Posterior vena cava (tissue), 2 donors: Measurements from ENCODE around the gene ITPKB. TPM values are rescaled to one million over a fixed set of nuclear protein-coding genes. Genes with fewer than 3 reads are reported as not detected.
"Not testable (repeated sequence)": the region's sequence is repeated elsewhere in the genome, so short reads cannot be mapped to it uniquely, and the experiment has no call there.

ENCODE experiments used
- DNase-seq: peaks from one replicate; pipeline ENCODE4 v3.0.0-alpha.2; 2020; ENCODE audit warnings: low spot score
- intact Hi-C, 2 donors: fragments of 100-400 bp; cut with DNase I; formaldehyde crosslinking; loops; one replicate each; pipeline versions ENCODE4 v1.14.1 to v1.14.2; 2022 to 2023
- total RNA-seq, 2 donors: library from RNA; stranded (reverse); fragmentation: NEBNext Ultra II Directional; extraction: Animal tissue kit (Norgen Biotek cat#: 25700); gene quantifications; one replicate each; pipeline ENCODE4 v1.2.1, GENCODE V29; 2021
- donor health status: DM: yes; HTN: yes; CAD: no.
- donor health status: DM: yes; HTN: yes; CAD: no.

ITPKB gene
- total RNA-seq, 2 donors from 2014 or later, result 22.4 to 24.4 TPM

- no peak for DNase-seq
- intact Hi-C loops, result loop anchor here in 1 of 2 donors (10.0 kb wide), 1 partner anchor 692 kb away; no protein-coding TSS in a partner anchor
Observed at GRCh38 chr1:226762988-226763904, 24.2 kb upstream of the ITPKB start.

- intact Hi-C loops, result loop anchor here in 1 of 2 donors (10.0 kb wide), 1 partner anchor 693 kb away; no protein-coding TSS in a partner anchor
- no peak for DNase-seq
Observed at GRCh38 chr1:226762055-226762454, 23.0 kb upstream of the ITPKB start.

DNA sequence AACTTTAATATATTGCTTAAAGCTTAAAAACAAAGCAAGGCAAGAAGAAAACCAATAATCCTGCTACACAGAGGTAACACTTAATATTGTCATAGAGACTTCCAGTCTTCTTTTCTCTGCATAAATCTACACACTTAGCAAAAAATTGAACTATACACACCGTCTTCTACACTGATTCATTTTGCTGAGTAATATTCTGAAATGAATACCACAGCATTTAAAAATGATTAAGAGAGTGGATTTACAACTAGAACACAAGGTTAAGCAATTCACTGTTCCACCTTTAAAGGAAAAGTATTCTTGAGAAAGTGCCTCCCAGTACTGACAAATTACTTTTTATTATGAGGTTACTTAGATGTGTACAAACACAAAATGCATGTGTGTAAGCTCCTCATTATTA is 22.2 kb upstream of the ITPKB start:
- no peak for DNase-seq
- intact Hi-C loops, result loop anchor here in 1 of 2 donors (10.0 kb wide), 1 partner anchor 693 kb away; no protein-coding TSS in a partner anchor

- intact Hi-C loops, result no loop called here
- DNase-seq, result no peak
Observed at GRCh38 chr1:226754793-226755533, 15.9 kb upstream of the ITPKB start.

DNA sequence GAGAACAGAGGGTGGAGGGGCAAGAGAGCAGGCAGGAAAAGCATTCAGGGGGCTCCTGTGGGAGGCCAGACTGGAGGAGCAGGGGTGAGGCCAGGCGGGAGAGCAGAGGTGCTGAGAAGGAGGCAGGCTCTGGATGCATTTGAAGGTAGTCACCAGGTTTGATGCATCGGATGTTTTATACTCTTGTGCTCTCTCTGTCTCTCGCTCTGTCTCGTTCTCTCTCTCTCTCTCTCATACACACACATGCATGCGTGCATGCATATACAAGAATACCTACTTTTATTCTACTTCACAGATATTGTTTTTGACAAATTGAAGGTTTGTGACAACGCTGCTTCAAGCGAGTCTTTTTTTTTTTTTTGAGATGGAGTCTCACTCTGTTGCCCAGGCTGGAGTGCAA is 15.0 kb upstream of the ITPKB start:
- DNase-seq, result no peak
- intact Hi-C loops, result no loop called here

DNA sequence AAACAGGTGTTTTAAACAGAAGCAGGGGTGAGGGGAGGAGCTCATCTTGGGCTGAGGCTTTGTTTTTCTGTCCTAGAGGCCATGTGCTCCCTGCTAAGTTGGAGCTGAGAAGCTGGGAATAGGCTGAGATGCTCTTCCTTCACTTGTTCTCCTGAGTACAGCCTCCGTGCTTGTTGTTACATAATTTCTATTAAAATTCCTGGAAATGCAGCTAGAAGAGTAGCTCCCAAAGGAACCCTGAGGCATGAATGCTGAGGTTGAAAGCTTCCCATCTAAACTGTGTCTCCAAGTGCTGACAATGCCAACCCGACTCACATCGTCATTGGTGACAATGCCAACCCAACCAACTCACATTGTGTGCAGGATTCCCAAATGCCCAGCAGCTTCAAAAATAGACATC is 12.6 kb upstream of the ITPKB start:
- intact Hi-C loops, result no loop called here
- no peak for DNase-seq

- no peak for DNase-seq
- intact Hi-C loops, result no loop called here
Observed at GRCh38 chr1:226751214-226751613, 12.1 kb upstream of the ITPKB start.

GRCh38 chr1:226749467-226749866 is 10.4 kb upstream of the ITPKB start:
- intact Hi-C loops, result no loop called here
- no peak for DNase-seq

GRCh38 chr1:226748306-226748705 is 9.2 kb upstream of the ITPKB start:
- DNase-seq, result no peak
- intact Hi-C loops, result no loop called here

DNA sequence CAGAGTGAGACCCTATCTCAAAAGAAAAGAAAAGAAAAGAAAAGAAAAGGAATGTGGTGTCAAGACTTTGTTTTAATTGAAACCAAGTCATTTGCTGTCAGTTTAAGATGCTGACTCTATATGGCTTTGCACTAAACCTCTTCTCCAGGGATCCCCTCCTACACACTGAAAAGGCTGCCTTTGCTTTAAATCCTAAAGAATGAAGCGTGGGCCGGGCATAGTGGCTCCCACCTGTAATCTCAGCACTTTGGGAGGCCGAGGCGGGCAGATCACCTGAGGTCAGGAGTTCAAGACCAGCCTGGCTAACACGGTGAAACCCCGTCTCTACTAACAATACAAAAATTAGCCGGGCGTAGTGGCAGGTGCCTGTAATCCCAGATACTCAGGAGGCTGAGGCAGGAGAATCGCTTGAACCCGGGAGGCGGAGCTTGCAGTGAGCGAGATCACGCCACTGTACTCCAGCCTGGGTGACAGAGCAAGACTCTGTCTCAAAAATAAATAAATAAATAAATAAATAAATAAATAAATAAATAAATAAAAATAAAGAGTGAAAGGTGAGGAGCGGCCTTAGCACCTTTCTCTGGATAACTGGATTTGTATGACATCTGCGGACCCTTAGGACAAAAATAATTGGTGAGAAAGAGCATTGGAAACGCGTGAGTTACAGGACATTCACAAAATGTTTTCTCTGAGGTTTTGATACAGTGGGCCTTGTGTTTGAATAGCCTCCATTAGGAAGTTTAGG is 8.6 kb upstream of the ITPKB start:
- DNase-seq, intact Hi-C loops: not testable (repeated sequence)

DNA sequence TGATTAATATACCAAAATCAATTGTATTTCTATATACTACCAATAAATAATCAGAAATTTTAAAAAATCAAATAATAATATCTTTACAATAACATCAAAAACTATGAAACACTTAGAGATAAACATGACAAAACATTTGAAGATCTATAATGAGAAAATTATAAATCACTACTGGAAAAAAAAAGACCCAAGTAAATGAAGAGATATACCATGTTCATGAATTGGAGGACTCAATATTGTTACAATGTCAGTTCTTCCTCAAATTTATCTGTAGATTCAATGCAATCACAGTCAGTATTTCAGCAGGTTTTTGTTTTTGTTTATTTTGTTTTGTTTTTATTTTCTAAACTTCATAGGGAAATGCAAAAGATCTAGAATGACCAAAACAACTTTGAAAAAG is 4.2 kb upstream of the ITPKB start:
- intact Hi-C loops, result no loop called here
- DNase-seq, result no peak

DNA sequence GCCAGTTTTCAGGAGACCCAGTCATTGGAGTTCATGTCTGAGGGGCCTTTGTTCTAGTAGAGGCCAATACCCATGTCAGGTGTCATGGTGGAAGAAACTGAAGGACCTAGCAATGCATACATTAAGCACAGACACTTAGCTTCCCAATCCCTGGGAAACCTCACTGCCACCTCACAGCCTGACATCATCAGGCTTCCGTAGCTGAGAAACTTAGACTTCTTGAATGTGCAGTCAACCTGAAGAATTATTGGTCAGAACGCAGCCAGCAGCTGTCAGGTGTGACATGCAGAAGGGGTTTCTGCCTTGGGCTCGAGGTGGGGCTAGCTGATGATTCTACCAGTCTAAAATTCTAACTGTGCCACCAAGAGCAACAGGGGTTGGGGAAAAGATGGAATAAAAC is 1.9 kb upstream of the ITPKB start:
- DNase-seq, result no peak
- intact Hi-C loops, result no loop called here

- DNase-seq, result no peak
- intact Hi-C loops, result loop anchor here in 1 of 2 donors (5.0 kb wide), 2 partner anchors 77 to 88 kb away; no protein-coding TSS in a partner anchor
Observed at GRCh38 chr1:226739696-226740065, 599 bp upstream of the ITPKB start.

DNA sequence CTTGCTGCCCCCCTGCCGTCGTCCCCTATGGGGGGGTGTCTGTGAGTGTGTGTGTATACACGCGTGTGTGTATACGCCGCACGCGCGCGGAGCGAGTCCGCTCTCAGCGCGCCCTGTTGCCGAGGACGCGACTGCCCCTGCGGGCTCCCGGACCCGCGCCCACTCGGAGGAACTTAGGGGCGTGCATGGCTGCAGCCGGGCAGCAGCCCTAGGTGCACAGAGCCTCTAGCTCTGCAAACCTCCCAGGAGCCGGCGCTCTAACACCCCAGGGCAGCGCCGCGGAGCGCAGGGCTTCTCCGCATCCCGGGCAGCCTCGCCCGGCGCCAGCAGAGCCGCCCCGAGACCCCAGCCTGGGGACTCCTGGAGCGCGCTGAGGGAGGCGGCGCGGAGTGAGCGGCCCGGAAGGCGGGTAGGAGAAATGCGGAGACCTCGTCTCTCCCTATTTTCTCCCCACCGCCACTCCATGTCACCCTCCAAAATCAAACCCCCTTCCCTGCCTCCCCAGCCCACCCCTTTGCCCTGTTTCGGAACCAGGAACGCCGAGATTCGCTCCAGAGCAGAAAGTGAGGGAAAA is 574 bp downstream of the ITPKB start:
- peak; percentile 85 for DNase-seq
- intact Hi-C loops, result loop anchor here in 1 of 2 donors (5.0 kb wide), 2 partner anchors 76 to 89 kb away; no protein-coding TSS in a partner anchor

GRCh38 chr1:226737819-226738420 is 1.2 kb downstream of the ITPKB start:
- intact Hi-C loops, result loop anchor here in 1 of 2 donors (5.0 kb wide), 2 partner anchors 76 to 89 kb away; no protein-coding TSS in a partner anchor
- peak; percentile 87 for DNase-seq

- peak; percentile 86 for DNase-seq
- intact Hi-C loops, result loop anchor here in 1 of 2 donors (5.0 kb wide), 2 partner anchors 75 to 90 kb away; no protein-coding TSS in a partner anchor
Observed at GRCh38 chr1:226736908-226737818, 1.9 kb downstream of the ITPKB start.
